GM20000 (cell line): Measurements from ENCODE around the gene ADGRD1.
"Not testable (repeated sequence)": the region's sequence is repeated elsewhere in the genome, so short reads cannot be mapped to it uniquely, and the experiment has no call there.

ENCODE experiments used
- DNase-seq: peaks from one replicate; pipeline ENCODE4 v3.0.0; 2012; ENCODE audit warnings: low spot score
- CTCF ChIP-seq: IDR thresholded peaks from 2 replicates; pipeline ENCODE4 v1.5.1; 2012; ENCODE audit warnings: mild to moderate bottlenecking, control low read depth; ENCODE audit errors: extremely low read depth, missing control alignments

Gene ADGRD1

GRCh38 chr12:130993759-130994670 lies 40.3 kb downstream of the ADGRD1 start:
- no peak for DNase-seq

GRCh38 chr12:130994821-130995375 lies 41.2 kb downstream of the ADGRD1 start:
- DNase-seq = no peak
- no peak for TF ChIP-seq CTCF

More at GRCh38 chr12:130993759-130994670, 40.3 kb downstream of the ADGRD1 start:
- TF ChIP-seq CTCF = no peak

- DNase-seq = not testable (repeated sequence)
Observed at GRCh38 chr12:130995386-130995969, 41.8 kb downstream of the ADGRD1 start.

- DNase-seq = no peak
- TF ChIP-seq CTCF = no peak
Observed at GRCh38 chr12:130998136-130998535, 44.4 kb downstream of the ADGRD1 start.

- no peak for DNase-seq
- TF ChIP-seq CTCF = no peak
Observed at GRCh38 chr12:131000000-131000486, 46.3 kb downstream of the ADGRD1 start.

GRCh38 chr12:131001493-131001892 lies 47.8 kb downstream of the ADGRD1 start:
- DNase-seq = no peak
- TF ChIP-seq CTCF = no peak

- TF ChIP-seq CTCF = no peak
- DNase-seq = peak; percentile 74
Observed at GRCh38 chr12:131002216-131002631, 48.5 kb downstream of the ADGRD1 start.
